Right atrium auricular region (tissue), 2 donors: ENCODE results near the gene LMAN1L. TPM values are rescaled to one million over a fixed set of nuclear protein-coding genes. Genes with fewer than 3 reads are reported as not detected.

ENCODE experiments used
- DNase-seq: peaks from one replicate; pipeline ENCODE4 v3.0.0-alpha.2; 2019; ENCODE audit warnings: low spot score
- H3K27ac ChIP-seq, 2 donors: fragments of 200-600 bp; sonication (generic); 1 replicate in 1 of 2; 2 replicates in 1 of 2; pipeline ENCODE4 v1.5.1; 2016 to 2019
- H3K27me3 ChIP-seq, 2 donors: fragments of 200-600 bp; sonication (generic); one replicate each; pipeline versions ENCODE4 v1.5.1 to v1.6.0; 2017 to 2019
- H3K36me3 ChIP-seq: fragments of 200-600 bp; sonication (generic); one replicate; pipeline ENCODE4 v1.5.1; 2016
- H3K4me1 ChIP-seq, 2 donors: fragments of 200-600 bp; sonication (generic); one replicate each; pipeline versions ENCODE4 v1.5.1 to v1.6.0; 2017 to 2019
- H3K4me3 ChIP-seq, 2 donors: fragments of 200-600 bp; sonication (generic); 1 replicate in 1 of 2; 2 replicates in 1 of 2; pipeline ENCODE4 v1.5.1; 2017 to 2019; ENCODE audit warnings: mild to moderate bottlenecking in 1 of 2, moderate library complexity in 1 of 2
- H3K9me3 ChIP-seq, 2 donors: fragments of 200-600 bp; sonication (generic); one replicate each; pipeline ENCODE4 v1.5.1; 2019
- CTCF ChIP-seq, 2 donors: fragments of 200-600 bp; sonication (generic); IDR thresholded peaks; one replicate each; pipeline ENCODE4 v1.5.1; 2019; ENCODE audit warnings: antibody characterized with exemption in 2 of 2
- total RNA-seq, 2 donors: library from RNA; depleted of rRNA; stranded (reverse); fragments of >200 nt; gene quantifications; one replicate each; pipeline ENCODE4 v1.1.0, GENCODE V29; 2016

Gene LMAN1L
- total RNA-seq, 2 donors from 2014 or later, result 13.8 to 88.7 TPM

GRCh38 chr15:74775894-74776293, 36.7 kb upstream of the LMAN1L start:
- peaks cover 0 to 41% of the 10 kb centered on the region in 2 donors for H3K4me1 ChIP-seq
- H3K4me3 ChIP-seq, result no peak overlapping the region
- H3K27me3 ChIP-seq, result no peaks in the 10 kb centered on the region
- no peak for DNase-seq
- no peak for TF ChIP-seq CTCF (IDR thresholded peaks at IDR 0.05)
- no peak overlapping the region for H3K27ac ChIP-seq
- no peaks in the 10 kb centered on the region for H3K9me3 ChIP-seq
- no peaks in the 10 kb centered on the region for H3K36me3 ChIP-seq

- H3K36me3 ChIP-seq, result no peaks in the 10 kb centered on the region
- no peak for DNase-seq
- H3K4me1 ChIP-seq, result peaks cover 0 to 42% of the 10 kb centered on the region in 2 donors
- no peaks in the 10 kb centered on the region for H3K27me3 ChIP-seq
- no peak for TF ChIP-seq CTCF (IDR thresholded peaks at IDR 0.05)
- H3K4me3 ChIP-seq, result no peak overlapping the region
- peak overlapping the region; percentile 53 to 54 for H3K27ac ChIP-seq
- no peaks in the 10 kb centered on the region for H3K9me3 ChIP-seq
These were observed 35.5 kb upstream of the LMAN1L start for GRCh38 chr15:74776821-74777768.

DNA sequence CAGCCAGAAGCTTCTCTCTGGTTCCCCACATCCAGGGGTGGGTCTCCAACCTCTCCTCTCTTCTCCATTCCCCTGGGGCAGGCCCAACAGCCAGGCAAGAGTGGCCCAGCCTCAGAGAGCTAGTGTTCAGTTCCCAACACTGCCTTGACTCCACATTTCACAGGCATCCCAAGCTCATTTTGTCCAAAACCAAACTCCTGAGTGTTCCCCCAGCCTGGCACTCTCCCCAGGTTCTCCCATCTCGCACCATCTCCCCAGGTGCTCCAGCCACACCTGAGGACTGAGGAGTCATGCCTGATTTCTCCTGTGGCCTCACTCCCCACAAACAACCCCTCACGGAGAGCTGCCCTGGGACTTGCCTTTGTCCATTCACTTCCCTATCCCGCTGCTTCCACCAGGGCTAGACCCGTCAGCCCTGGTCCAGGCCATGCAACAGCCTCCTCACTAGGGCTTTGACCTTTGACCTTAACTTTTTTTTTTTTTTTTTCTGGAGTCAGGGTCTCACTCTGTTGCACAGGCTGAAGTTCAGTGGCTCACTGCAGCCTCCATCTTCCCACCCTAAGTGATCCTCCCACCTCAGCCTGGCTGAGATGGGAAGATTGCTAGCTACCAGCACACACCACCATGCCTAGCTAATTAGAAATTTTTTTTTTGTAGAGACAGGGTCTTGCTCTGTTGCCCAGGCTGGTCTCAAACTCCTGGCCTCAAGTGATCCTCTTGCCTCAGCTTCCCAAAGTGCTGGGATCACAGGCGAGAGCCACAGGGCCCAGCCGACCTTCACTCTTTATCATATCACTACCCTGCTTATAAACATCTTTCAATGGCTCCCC, 34.7 kb upstream of the LMAN1L start:
- Histone ChIP-seq H3K27me3 (no peaks in the 10 kb centered on the region), H3K4me1 (peaks cover 0 to 47% of the 10 kb centered on the region in 2 donors), H3K27ac (peak overlapping the region; percentile 53 to 54), H3K36me3 (no peaks in the 10 kb centered on the region), H3K9me3 (no peaks in the 10 kb centered on the region), H3K4me3 (no peak overlapping the region)
- DNase-seq, result no peak
- no peak for TF ChIP-seq CTCF (IDR thresholded peaks at IDR 0.05)

DNA sequence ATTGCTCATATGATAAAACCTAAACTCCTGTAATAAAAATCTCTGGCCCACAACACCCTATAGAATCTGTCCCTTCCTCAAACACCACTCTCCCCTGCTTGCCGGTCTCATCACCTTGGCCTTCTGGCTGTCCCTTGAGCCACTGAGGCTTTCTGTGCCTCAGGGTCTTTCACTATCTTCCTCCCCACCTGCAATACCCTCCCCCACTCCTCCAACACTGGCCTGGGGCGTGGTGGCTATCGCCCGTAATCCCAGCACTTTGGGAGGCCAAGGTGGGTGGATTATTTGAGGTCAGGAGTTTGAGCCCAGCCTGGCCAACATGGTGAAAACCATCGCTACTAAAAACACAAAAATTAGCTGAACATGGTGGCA, 34.0 kb upstream of the LMAN1L start:
- Histone ChIP-seq H3K27ac (no peak overlapping the region), H3K27me3 (no peaks in the 10 kb centered on the region), H3K4me3 (no peak overlapping the region), H3K9me3 (no peaks in the 10 kb centered on the region), H3K4me1 (peaks cover 0 to 53% of the 10 kb centered on the region in 2 donors), H3K36me3 (no peaks in the 10 kb centered on the region)
- no peak for TF ChIP-seq CTCF (IDR thresholded peaks at IDR 0.05)
- DNase-seq, result no peak

GRCh38 chr15:74779162-74779648, 33.4 kb upstream of the LMAN1L start:
- H3K27me3 ChIP-seq, result no peaks in the 10 kb centered on the region
- no peak overlapping the region for H3K27ac ChIP-seq
- no peak overlapping the region for H3K4me3 ChIP-seq
- no peak for TF ChIP-seq CTCF (IDR thresholded peaks at IDR 0.05)
- H3K9me3 ChIP-seq, result no peaks in the 10 kb centered on the region
- no peaks in the 10 kb centered on the region for H3K36me3 ChIP-seq
- no peak for DNase-seq
- peaks cover 0 to 59% of the 10 kb centered on the region in 2 donors for H3K4me1 ChIP-seq
